ENCODE measurements around the gene SLC43A3.
"Not testable (repeated sequence)": the region's sequence is repeated elsewhere in the genome, so short reads cannot be mapped to it uniquely, and the experiment has no call there.

SLC43A3 gene

DNA sequence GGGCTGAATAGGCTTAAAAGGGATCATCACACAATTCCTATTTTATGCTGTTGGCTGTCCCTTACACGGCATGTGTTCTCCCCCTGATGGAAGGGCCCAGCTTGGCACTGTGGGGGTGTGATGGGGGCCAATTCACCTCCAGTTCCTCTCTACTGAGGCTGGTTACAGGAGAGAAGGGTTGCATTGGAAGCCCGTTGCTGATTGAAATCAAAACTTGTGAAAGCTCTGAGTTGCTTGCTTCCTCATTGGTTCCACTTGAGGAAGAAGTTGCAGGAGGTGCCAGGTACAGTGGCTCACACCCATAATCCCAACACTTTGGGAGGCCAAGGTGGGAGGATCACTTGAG, 23.1 kb downstream of the SLC43A3 start:
- DNase-seq: no peak

DNA sequence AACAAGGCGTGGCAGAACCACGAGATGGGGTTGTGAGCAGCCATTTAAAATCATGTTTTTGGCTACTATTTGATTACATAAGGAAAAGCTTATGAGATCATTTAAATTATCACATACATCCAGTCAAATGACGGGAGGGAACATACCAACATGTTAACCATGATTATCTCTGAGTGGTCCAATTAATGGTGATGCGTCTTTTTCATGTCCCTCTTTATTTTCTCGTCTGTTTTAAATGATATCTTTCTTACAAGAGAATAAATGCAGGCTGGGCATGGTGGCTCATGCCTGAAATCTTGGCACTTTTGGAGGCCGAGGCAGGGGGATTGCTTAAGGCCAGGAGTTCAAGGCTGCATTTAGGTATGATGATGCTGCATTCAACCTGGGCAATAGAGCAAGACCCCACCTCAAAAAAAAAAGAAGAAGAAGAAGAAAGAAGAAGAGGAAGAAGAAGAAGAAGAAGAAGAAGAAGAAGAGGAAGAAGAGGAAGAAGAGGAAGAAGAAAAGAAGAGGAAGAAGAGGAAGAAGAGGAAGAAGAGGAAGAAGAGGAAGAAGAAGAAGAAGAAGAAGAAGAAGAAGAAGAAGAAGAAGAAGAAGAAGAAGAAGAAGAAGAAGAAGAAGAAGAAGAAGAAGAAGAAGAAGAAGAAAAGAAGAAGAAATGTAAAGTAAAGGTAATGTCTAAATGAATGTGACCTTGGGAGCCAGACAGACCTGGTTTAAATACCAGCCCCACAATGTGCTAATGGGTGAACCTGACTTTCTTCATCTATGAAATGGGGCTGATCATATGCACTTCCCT, 23.7 kb downstream of the SLC43A3 start:
- DNase-seq: not testable (repeated sequence)

DNA sequence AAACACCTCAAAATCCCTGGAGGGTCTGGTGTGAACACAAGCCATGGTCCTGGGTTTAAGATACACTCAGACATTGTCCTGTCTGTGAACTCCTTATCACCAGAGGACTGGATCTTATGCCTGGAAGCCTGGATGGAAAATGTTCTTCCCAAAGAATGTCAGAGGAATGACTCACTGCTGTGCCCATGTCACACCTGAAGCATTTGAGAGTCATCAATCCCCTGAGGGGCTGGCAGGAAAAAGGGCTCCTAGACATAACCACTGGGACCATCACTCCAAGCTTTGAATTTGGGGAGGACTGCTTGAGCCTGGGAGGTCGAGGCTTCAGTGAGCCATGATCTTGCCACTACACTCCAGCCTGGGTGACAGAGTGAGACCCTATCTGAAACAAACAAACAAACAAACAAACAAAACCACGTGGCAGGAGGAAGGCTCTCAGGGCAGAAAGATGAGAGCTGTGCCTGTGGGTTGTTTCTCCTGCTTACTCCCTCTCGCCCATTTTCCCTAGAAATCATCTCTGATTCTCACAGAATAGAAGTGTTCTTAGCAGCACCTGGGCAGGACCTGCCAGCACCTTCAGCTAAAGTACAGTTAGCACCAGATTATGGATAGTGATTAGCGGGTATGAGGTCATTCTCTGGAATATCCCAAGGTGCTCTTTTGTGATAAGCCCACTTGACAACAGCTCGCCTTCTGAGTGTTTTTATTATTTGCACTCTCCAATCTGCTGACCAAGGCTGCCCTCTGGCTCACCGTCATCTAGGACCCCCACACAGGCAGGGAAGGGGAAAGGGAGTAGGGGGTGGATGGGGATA, 24.5 kb downstream of the SLC43A3 start:
- DNase-seq: no peak

DNA sequence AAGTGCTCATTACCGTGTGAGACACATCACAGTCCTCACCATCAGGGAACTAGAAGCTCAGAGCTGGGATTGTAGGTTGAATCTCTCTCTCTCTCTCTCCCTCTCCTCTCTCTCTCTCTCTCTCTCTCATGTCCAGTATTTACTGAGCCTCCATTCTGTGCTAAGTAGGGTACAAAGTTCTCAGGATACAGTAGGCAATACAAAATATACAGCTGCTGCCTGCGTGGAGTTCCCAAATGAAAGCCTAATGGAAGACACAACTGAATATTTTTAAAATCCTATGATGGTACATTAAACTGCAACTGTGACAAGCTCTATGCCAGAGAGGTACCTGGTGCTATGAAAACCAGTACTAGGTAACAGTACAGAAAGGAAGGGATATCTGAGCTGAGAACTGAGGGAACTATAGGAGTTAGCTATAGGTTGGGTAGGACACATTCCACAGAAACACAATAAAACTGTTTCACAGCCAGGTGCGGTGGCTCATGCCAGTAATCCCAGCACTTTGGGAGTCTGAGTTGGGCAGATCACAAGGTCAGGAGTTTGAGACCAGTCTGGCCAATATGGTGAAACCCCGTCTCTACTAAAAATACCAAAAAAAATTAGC, 26.8 kb downstream of the SLC43A3 start:
- DNase-seq: no peak

DNA sequence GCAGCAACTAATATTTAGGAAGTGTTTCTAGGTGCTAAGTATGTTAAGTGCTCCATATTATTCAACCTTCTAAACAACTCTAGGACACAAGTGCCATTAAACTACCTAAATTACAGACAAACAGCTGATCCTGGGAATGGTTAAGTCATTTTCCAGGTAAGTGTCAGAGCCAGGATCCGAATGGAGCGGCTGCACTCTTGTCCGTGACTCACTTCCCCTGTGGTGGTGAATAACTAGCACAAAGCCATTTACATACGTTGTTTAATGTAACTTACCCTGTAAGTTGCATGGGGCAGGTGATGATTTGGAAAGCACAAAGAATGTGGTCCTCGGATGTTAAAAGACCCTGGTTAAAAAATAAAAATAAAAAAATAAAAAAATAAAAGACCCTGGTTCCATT, 27.7 kb downstream of the SLC43A3 start:
- DNase-seq: no peak

DNA sequence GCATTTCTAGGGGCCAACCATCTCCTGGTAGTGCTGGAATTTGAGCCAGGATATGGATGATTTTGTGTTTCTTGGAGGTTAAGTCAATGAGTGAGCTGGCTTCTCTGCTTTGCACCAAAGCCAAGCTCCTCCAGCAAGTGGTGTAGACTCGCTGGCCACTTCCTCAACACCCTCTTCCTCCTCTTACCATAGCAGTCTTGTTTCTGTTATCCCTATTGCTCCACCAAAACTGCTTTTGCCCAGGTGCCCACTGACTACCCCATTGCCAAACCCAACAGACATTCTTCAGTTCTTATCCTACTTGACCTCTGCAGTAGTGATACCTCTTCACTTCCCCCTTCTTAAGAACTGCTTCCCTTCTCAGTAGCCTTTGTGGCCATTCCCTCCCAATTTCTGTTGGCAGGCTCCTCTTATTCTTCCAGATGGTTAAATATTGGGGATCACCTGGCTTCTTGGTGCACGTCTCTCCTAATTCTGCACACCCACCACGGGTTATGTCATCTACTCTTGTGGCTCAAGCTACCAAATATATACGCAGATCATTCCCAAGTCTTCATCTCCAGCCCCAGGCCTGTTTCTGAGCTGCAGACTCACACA, 29.4 kb downstream of the SLC43A3 start:
- DNase-seq: no peak

DNA sequence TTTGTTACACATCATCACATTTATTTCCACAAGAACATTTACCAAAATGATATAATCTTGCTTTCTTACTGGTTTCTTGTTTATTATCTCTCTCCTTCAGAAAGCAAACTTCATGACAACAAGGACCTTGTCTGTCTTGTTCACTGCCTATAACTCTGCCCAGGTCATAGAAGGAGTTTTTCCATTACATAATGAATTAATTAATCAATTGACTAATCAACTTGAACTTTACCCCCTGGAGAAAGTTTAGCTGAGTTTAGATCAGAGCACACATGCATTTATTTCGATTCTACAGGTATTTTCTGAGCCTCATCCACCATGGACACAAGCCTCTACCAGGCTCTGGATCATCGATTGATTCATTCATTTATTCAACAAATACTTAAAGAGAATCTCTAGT, 30.2 kb downstream of the SLC43A3 start:
- no peak for DNase-seq

DNA sequence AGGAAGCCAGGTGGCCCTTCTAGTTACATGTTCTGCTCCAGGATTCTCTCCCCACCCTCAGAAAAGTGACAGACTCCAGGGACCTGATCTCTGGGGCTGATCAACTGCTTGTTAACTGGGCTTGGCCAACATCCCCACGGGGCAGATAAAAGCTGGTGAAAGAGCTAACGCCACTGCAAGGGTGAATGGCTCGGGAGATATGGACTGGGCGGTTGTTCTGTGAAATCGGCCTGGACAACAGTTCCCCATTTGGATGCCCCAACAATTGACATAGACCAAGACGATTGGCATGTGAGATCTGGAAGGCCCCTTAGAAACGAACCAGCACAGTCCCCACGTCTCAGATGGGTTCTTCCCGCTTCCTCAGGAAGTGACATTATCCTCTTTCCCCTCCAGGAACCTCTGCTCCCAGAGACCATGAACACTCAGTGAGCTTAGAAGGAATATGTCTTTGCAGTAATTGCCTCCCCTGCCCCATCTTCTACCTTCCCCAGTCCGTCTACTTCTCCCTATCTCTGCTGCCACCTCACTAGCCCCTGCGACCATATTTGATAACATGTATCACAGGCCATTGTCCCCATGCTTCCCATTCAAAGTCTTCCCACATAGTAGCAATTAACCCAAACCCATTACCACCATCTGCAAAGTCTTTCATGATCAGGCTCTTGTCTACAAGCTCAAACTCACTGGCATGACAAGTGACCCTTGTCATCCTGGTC, 30.9 kb downstream of the SLC43A3 start:
- no peak for DNase-seq

DNA sequence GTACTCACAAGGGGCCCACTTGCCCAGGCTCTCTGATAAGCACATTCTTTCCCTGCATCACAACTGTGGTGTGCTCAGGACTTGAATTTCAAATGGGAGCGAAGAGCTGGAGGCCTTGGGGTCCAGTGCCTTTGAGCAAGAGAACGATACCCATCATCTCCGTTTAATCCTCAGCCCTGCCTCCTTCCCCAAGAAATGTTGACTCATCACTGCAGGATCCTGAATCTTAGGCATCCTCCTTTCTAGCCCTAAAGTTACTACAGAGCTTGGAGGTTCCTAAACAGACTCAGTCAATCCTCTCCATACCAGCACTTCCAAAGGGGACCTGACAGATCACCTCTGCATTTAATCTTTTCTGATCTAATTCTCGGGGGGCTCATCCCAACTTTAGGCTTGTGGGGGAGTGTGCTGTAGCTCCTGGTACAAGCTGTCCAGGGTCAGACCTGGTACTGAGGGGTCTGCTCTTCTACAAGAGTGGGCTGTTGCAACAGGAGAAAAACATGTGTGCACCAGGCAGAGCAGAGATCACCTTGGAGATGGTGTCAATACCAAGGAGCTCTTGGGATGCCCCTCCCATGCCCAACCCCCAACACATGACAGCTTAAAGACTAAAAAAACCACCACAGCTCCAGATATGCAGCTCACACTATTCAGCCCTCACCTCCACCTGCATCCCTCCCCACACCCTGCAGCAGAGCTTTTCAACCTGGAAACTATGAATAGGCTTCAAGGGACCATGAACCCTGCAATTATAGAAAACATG, 32.5 kb downstream of the SLC43A3 start:
- DNase-seq: no peak

DNA sequence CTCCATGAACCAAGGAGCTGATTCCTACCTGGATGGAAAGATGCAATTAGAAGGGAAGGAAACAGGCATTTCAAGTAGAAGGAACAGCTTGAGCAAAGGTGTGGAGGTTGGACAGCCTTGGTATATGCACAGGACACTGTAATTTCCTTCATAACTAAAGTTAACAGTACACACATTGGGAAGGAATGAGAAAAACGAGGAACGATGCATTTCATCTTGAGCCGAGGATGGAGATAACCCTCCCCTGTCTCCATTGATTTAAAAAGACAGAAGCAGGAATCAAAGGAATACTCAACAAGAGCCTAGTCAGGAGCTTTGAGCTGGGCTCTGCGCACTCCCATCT, 34.2 kb downstream of the SLC43A3 start:
- no peak for DNase-seq

DNA sequence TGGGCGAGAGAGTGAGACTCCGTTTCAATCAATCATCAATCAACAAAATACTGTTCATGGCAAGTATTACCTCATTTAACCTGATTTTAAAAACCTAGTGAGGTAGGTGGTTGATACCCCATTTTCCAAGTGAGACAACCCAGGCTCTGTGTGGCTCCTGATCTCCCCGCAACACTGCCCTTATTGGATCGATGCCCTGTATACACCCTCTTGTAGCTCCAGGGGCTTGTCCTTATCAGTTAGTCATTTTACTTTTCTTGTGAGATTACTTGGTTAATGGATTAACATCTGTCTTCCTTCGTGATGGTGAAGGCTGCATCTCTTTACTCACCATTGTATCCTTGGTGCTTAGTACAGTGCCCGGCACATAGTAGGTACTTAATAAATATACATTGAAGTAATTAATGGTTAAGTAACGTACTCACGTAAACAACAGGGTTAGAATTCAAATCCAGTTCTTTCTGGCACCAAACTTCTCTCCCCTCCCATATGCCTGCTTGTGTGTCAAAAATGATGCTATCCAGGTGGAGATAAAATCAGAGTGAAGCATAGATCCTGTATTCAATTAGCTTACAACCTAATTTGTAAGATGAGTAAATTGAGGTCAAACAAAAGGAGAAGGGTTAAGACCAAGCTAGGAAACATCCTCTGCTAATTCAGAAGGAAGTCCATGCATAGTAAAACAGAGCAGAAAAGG, 34.7 kb downstream of the SLC43A3 start:
- DNase-seq: no peak

DNA sequence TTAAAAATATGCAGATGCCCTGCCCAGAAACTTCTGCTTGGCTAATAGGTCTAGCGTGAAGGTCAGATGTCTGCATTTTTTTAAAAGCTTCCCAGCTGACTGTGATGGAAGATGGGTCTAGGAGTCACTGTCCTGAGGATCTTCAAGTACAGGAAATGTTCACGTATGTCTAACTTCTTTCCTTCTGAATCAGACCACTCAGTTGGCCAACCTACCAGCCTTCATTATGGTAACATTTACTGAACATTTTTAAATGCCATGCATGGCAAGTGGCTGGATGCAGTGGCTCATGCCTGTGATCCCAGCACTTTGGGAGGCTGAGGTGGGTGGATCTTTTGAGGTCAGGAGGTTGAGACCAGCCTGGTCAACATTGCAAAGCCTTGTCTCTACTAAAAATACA, 35.4 kb downstream of the SLC43A3 start:
- DNase-seq: no peak

DNA sequence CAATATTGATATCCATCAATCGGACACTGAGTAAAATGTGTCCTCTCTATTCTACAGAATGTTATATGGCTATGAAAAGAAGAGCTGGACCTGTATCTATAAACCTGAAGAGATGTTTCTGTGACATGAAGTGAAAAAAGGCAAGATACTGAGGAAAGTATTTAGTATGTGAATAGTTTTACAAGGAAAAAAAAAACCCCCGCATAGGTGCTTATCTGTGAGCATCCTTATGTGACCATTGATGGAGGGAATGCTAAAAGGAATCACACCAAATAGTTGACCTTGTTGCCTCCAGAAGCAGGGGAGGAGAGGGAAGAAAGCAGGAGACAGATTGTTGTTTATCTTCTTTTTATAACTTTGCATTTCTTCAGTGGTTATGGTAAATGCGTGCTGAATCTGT, 35.8 kb downstream of the SLC43A3 start:
- no peak for DNase-seq

DNA sequence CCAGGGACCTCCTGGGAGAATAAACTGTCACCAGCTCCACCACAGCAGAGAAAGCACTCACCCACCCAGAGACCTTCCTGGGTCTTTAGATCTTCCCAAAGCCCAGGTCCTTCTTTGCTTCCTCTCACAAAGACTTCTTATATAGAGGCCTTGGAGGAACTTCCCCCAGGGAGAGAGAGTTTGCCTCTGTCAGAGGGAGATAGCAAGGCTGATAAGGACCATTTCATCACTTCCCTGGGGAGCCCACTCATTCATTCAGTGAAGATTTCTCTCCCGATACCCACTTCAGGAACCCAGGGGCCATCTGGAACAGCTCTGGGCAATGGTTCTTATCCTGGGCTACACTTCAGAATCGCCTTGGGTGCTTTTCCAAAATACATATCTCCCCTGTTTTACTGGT, 36.4 kb downstream of the SLC43A3 start, which contains the start of gene PRG2:
Gene PRG2, minus strand, starts transcription at position 116 of the 400 bp plus-strand sequence. CDS start 706 bp downstream, outside the sequence.
- no peak for DNase-seq

DNA sequence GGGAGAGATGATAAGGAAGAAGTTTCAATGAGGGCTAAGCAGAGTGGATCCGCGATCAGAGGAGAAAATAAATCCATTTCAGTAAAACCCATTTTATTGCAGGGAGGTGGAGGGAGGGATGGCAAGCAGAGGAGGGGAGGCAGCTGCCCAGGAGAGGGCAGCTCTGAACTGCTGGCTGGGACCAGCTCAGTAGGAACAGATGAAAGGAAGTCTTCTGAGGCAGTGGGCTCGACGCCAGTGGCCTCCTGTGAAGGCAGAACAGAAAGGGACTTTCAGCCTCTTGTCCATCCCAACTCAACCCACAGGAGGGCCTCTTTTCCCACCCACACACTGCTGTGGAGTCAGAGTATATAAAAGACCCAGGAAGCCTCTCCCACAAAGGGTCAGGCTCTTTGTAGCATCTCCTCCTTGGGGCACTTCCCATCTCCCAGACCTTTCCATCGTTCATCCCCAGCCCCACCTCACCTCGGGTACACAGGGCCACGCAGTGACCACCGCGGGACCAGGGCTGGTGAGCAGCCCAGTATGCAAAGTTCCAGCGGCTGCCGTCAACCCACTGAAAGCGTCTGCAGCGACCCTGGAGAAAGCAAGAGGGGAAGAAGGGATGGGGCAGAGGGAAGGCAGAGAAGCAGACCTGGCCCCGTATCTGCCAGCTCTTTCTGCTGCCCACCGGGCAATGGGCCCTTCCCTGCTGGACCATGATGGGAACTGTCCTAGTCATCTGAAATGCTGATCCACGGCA, 39.5 kb downstream of the SLC43A3 start:
- DNase-seq: no peak

DNA sequence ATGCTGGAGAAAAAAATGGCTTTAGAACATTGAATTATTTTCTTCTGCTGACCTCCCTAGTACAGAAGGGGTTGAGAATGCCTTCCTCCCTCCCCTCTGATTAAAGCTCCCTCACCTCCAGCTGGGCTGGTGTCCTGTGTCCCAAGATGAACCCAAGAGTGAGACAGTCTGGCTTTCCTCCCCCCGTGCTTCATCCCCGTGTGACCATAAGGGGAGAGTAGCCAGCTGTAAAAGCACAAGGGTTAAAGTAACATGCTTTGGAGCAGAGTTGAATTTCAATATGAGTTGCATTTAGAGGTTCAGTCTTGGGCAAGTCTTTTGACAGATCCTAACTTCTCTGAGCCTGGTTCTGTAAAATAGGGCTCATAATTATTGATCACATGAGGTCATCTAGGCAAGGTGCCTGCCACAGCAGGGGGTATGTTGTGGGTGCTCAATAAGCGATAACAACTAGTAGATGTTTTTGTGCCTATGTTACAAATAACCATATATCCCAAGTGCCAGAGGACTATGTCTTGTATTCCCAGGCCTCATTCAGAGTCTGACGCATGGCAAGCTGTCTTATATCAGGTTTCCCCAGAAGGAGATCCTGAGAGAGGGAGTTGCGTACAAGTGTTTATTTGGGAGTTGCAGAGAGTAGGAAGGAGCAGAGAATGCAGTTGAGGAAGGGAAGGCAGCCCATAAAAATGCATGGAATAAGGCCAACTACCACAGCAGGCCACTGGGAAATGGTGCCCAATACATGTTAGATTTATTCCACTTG, 40.6 kb downstream of the SLC43A3 start:
- DNase-seq: no peak

DNA sequence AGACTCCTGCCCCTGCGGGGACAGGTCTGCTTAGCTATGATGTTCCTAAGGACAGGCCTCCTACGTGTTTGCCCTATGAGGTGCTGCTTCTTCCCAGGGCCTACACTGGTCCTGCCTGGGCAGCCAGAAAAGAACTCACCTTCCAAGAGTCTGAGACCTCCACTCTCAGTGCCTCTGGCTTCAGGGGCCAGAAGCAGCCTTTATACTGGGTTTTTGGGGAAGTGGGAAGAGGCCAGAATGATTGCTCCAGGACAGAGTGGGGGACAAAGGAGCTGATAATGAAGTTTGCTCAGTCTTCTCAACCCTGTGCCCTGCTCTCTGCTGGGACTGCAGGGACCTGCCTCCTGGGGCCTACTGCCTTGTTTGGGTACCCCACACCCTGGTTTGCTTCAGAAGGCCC, 45.9 kb downstream of the SLC43A3 start, which contains the start of gene PRG3:
Gene PRG3, minus strand, starts transcription at position 176 of the 400 bp plus-strand sequence. CDS start 442 bp downstream, outside the sequence.
- no peak for DNase-seq

DNA sequence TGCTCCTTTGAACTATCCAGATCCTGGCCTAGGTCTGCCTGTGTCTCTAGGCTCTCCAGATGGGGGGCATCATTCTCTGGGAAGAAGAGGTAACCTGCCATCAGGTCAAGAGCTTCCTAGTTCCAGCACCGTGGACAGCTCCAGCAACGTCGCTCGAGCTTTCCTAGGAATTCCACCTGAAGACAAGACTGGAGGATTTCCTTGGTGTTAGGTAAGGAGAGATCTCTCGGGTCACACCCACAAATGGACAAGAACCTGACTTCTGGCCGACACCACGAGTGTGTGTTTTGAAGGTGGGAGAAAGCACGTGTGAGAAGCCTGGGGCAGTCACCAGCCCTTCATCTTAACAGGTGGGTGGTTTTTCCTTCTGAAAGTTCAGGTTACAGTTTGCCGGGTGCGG, 47.2 kb downstream of the SLC43A3 start:
- no peak for DNase-seq

DNA sequence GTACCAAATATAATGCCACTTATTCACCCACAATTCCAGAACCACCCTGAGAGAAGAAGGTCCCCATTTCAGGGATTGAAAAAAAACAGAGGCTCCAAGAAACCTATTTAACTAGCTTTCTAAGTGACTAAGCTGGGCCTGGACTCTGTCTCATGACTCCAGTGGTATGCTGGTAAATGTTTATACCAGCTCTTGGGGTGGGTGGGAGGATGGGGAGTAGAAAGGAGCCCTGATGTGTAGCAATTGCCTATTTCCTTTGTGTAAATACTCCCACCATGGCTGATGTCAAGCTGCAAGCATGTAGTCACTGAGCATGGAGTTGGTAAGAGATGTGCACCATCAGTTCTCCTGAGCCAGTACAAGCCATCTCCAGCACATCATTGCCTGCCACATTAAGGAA, 48.7 kb downstream of the SLC43A3 start:
- no peak for DNase-seq

DNA sequence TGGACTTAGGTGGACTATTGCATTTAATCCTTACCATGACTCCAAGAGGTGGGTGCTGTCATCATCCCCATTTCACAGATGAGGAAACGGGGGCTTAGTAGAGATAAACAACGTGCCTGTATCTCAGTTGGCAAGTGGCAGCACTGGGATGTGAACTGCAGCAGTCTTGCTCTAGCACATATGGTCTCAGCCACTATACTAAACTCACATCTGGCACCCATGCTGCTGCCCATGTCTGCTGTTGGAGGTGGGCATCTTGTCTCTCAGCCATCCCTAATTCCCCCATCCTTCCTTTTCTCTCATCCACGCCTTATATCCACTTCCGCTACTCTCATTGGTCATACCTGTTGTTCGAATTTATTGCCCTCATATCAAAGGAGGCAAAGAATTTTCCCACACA, 49.8 kb downstream of the SLC43A3 start:
- DNase-seq: no peak
